PC-3 (cell line): Measurements from ENCODE around the gene MKNK1.

Experiments
- EZH2 ChIP-seq: fragments of 300-600 bp; sonication (generic); IDR thresholded peaks from one replicate; pipeline ENCODE4 v1.6.1; 2017; ENCODE audit warnings: antibody characterized with exemption, mild to moderate bottlenecking, low read length; ENCODE audit not compliant: unreplicated experiment
- TF ChIP-seq, protein P1 (sequence below): fragments of 300-600 bp; sonication (generic); conservative IDR thresholded peaks from 2 replicates; pipeline ENCODE4 v1.5.1; 2017; ENCODE audit warnings: antibody characterized with exemption, low read depth, mild to moderate bottlenecking, low read length

GRCh38 chr1:46638921-46639320, 34.9 kb upstream of the MKNK1 start:
- TF ChIP-seq, protein P1, sequence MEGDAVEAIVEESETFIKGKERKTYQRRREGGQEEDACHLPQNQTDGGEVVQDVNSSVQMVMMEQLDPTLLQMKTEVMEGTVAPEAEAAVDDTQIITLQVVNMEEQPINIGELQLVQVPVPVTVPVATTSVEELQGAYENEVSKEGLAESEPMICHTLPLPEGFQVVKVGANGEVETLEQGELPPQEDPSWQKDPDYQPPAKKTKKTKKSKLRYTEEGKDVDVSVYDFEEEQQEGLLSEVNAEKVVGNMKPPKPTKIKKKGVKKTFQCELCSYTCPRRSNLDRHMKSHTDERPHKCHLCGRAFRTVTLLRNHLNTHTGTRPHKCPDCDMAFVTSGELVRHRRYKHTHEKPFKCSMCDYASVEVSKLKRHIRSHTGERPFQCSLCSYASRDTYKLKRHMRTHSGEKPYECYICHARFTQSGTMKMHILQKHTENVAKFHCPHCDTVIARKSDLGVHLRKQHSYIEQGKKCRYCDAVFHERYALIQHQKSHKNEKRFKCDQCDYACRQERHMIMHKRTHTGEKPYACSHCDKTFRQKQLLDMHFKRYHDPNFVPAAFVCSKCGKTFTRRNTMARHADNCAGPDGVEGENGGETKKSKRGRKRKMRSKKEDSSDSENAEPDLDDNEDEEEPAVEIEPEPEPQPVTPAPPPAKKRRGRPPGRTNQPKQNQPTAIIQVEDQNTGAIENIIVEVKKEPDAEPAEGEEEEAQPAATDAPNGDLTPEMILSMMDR = no peak
- no peak for TF ChIP-seq EZH2
